GM19452 (cell line): ENCODE measurements around the gene TRPM8.
A peak's percentile ranks its signal among the peaks of the same experiment; 100 is the strongest.

Experiments used
- ATAC-seq: cut with Tn5 transposase; IDR thresholded peaks from one replicate; pipeline ENCODE4 v1.9.1; 2021; ENCODE audit not compliant: unreplicated experiment

Gene TRPM8

GRCh38 chr2:233973786-233974185, 56.6 kb downstream of the TRPM8 start:
- ATAC-seq = no peak

DNA sequence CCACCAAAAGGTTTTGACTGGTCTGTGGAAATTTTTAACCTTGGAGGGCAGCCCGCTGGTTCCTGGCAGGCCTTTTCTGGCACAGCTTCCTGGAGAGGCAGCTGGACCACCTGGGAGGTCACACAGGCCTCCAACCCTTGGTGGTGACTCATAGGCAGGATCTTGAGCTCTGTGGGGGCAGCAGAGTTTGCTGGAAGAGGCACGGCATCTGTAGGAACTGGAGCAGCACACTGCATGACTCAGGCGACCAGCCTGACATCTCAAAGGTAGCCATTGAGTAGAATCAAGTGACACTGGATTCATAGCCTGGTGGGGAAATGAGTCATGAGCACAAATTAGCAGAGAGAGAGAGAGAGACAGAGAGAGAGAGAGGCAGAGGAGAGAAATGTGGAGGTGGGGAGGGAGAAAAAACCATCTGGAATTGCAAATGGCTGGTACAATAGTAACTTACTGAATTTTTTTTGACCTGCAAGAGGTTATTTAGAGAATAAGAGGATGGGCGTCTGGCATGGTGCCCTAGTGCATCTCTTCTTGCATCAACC, 57.4 kb downstream of the TRPM8 start:
- ATAC-seq = no peak

- no peak for ATAC-seq
Observed at GRCh38 chr2:233976087-233976486, 58.9 kb downstream of the TRPM8 start.

DNA sequence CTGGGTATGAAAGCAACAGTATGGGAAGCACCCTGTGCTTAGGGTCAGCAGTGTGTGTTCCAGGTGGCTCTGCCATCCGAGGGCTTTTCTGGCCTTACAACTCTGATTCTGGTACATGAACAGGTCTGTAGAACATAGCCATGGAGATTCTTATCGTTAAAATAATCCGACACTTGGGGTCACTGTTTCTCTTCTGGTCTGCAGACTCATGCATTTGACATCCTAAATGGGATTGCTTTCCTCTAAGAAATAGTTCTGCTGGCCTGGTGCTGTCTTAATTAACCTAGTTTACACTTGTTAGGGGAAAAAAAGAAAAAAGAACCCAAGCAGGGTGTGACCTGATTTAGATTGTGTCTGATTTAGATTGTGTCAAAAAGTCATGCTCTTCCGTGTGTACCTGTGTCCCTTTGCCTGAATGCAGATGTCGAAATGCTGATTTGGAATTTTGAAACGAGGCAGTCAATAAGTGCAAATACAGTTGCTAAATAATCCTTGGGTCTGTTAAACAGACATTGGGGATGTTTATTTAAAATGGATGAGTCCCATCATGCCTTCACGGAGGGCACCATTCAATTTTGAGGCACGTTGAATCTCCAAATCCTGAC, 59.6 kb downstream of the TRPM8 start:
- no peak for ATAC-seq

DNA sequence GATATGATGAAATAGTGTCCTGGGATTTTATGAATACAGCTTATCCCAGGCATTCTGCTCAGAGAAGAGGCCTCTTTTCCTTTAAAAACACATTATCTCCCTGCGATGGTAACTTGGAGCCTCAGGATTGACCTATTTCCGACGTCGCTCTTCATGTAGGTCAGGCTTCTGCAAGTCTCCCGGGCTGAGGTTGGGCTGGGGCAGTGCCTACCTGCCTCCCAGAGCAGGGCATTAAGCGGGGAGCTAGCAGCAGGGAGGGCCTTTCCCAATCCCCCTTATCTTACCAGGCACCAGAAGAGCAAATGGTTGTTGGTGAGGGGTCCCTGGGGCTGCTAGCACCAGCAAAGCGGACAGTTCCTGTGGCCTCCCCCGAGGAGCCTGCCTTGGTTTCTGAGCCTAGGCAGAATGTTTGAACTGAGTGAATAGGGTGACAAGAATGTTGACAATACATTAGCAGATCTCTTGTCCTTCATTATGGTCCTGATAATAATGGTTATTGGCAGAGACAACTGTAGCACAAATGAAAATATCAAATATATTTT, 60.2 kb downstream of the TRPM8 start:
- ATAC-seq = no peak

- no peak for ATAC-seq
Observed at GRCh38 chr2:233979748-233980147, 62.6 kb downstream of the TRPM8 start.

- no peak for ATAC-seq
Observed at GRCh38 chr2:233980955-233981561, 63.9 kb downstream of the TRPM8 start.

DNA sequence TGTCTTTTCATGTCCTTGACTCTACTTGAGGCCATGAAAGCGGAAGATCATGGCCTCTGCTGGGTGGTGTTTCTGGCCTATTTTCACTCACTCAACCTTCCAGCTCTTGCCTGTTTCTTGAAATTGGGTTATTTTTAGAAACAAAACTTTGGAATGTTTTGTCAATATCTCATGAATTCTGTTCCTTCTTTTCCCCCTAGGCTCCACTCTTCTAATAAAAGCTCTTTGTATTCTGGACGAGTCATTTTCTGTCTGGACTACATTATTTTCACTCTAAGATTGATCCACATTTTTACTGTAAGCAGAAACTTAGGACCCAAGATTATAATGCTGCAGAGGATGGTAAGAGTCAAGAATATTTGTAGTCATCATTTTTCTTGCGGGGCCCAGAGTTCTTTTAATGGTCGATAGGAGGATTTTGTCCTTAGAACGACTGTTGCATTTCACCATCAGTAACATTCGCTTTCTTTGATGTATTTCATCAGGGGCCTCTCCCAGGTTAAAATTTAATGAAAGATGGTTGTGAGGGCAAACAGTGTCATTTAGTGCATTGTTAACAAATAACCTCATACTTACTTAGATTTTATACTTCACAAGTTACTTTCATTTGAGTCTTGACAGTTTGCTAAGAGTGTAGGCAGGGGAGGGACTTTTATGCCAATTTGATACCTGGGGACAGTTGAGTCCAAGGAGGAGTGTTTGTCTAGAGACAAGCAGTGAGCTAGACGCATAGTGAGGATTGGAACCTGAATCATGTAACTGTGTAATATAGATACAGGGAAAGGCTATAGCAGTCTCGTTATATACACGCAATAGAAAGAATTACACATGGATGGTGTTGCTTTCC, 64.6 kb downstream of the TRPM8 start:
- ATAC-seq = no peak

GRCh38 chr2:233982421-233983121, 65.4 kb downstream of the TRPM8 start:
- ATAC-seq = no peak

GRCh38 chr2:233983445-233983844, 66.3 kb downstream of the TRPM8 start:
- ATAC-seq = no peak

DNA sequence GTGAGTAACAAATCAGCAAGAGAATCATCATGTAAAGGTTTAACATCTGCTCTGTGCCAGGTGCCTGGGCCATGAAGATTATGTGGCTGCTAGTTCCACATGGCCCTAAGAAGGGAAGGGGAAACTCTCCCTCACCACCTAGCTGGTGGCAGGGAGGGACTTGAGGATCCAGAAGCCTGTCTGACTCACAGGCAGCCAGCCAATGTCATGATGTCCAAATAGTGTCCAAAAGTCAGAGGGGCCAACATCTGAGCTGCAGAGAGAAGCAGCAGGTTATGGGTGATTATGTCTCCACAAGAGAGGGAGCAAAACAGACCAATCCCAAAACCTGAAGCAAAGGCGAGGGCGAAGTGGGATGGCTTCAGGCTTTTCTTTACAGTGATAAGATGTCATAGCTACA, 71.4 kb downstream of the TRPM8 start:
- no peak for ATAC-seq

DNA sequence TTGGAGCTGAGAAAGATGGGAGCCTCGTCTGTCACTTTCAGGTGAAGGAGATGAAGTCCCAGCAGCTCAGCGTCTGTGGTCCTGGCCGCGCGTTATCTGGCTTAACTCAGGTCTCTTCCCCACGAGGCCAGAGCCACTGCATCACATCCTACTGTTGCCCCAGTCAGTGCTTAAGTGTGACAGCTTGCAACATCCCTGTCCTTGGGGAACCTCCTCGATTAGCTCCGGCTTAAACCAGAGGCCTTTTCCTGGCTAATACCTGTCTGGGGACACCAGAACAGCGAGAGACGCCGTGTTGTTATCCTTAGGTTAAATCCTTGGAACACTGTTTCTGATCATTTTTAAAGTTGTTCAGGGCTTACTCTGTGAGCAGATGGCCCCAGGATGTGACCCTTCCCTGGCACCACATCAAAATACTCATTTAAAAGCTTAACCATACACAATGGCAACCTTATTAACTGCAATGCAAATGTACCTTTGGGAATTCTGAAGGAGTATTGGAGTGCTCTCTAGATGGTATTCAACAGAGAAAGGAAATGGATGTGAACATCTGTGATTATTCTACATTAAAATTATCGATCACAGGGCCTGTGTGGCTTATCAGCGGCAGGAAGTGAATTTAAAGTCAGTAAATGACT, 72.2 kb downstream of the TRPM8 start:
- ATAC-seq = no peak

DNA sequence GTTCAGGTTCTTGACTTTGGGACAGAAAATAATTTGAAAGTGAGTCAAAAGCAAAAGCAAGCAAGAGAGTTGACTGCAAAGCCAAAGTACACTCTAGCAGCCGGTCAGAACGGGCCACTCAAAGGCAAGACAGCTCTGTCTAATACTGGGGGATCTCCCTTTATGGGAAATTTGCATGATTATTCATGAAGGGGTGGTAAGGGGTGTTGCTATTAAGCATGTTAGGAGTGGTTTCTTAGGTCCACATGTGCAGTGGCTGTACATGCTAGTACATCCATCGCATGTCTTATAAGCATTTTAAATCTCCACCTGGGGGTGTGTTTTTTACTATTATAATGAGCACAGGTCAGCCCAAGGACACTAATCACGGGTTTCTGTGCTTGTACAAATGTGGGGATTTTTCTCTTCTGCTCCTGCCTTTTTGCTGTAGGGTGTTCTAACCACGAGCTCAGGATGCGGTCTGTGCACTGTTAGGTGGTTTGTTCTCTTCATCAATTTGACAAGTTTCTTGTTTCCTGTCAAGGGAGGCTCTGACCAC, 73.2 kb downstream of the TRPM8 start:
- ATAC-seq = peak; percentile 82

- no peak for ATAC-seq
Observed at GRCh38 chr2:233991196-233991595, 74.0 kb downstream of the TRPM8 start.

DNA sequence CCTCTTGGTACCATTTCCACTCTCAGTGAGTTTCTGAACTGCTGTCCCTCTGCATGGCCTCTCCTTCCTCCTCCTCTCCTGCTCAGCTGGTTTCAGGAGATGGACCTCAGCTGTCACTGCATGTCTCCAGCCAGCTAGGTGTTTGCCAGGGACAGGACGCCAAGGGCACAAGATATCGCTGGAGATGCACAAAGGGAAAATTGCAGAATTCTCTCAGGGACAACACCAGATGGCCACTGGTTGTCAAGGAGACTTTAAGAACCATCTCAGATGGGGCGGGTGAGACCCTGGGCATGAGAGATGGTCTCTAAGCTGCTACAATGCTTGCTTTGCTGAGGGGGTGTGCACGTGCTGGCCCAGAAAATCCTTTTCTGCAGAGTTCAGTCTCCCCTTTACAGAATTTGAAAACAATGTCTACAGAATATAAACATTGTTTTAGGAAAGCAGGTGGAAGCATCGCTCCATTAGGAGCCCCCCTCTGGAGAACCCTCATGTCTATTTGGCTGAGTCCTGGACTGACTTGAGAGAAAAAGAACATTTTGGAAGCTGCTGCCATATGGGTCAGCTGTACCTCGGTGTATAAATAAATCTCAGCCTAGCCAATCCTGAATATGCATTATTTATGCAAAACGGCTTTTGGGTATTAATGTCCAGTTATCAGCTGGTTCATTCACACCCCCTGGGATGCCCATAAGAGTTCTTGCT, 75.5 kb downstream of the TRPM8 start:
- no peak for ATAC-seq

- no peak for ATAC-seq
Observed at GRCh38 chr2:233993461-233993860, 76.3 kb downstream of the TRPM8 start.

- ATAC-seq = no peak
Observed at GRCh38 chr2:233994151-233994550, 77.0 kb downstream of the TRPM8 start.

DNA sequence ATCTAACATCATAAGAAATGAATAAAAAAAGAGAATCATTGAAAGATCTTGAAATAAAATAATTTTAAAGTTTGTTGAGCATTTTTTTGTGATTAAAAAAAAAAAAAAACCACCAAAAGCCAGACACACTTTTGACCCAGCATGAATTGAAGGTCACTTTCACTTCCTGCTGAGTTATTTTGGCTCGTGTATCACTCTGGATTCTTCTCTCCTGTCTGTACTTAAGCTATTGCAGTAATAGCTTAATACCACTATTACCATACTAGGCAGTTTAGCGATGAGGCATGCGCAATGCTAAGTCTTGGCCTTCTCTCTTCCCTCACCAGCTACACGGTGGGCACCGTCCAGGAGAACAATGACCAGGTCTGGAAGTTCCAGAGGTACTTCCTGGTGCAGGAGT, 78.8 kb downstream of the TRPM8 start:
- ATAC-seq = no peak

DNA sequence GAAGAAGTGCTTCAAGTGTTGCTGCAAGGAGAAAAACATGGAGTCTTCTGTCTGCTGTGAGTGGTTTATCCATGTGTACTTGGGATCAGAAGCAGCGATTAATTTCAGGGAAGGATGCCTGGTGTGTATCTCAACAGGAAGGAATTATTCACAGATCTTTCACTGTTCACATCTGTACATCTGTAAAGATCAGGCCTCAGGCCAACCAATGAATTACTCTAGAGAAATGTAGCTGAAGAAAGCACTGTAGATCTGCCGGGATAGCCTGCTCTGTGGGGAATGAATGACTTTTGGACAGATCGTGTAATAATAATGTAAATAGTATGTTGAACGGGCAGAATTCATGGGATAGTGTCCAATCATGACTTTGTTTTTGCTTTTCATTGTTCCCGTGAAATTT, 79.3 kb downstream of the TRPM8 start:
- ATAC-seq = no peak

GRCh38 chr2:233997707-233998106, 80.5 kb downstream of the TRPM8 start:
- no peak for ATAC-seq
